IMR-90 (cell line): Measurements from ENCODE around the gene MYNN.

Experiments
- POLR2A ChIP-seq: IDR thresholded peaks from 2 replicates; pipeline ENCODE4 v1.6.1; 2012; ENCODE audit warnings: mild to moderate bottlenecking, low read depth, low read length
- RAD21 ChIP-seq: IDR thresholded peaks from 2 replicates; pipeline ENCODE4 v1.6.1; 2012; ENCODE audit warnings: low read length, improper control_type of control experiment
- TF ChIP-seq, protein P1 (sequence below): conservative IDR thresholded peaks from 2 replicates; pipeline ENCODE4 v1.5.1; 2012; ENCODE audit warnings: mild to moderate bottlenecking, low read depth, low read length, improper control_type of control experiment

DNA sequence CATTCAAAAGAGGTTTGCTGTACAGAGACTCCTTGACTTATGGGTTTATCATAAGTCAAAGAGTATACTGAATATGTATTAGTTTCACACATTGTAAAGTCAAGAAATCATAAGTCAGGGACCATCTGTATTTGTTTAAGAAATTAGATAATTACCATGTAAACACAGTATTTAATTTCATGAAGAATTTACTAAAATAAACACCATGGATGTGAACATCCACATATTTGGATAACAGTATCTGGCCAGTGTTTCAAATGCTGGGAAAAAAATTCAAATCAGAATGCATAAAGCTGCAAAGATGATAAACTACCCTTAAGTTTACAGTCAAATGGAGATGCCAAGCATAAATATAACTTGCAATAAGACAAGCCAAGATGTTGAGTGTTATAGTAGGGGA, 17.0 kb downstream of the MYNN start:
- TF ChIP-seq RAD21 (no peak), POLR2A (no peak)
- TF ChIP-seq, protein P1, sequence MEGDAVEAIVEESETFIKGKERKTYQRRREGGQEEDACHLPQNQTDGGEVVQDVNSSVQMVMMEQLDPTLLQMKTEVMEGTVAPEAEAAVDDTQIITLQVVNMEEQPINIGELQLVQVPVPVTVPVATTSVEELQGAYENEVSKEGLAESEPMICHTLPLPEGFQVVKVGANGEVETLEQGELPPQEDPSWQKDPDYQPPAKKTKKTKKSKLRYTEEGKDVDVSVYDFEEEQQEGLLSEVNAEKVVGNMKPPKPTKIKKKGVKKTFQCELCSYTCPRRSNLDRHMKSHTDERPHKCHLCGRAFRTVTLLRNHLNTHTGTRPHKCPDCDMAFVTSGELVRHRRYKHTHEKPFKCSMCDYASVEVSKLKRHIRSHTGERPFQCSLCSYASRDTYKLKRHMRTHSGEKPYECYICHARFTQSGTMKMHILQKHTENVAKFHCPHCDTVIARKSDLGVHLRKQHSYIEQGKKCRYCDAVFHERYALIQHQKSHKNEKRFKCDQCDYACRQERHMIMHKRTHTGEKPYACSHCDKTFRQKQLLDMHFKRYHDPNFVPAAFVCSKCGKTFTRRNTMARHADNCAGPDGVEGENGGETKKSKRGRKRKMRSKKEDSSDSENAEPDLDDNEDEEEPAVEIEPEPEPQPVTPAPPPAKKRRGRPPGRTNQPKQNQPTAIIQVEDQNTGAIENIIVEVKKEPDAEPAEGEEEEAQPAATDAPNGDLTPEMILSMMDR = no peak
